Measurements from ENCODE around the gene PDXP. TPM values are rescaled to one million over a fixed set of nuclear protein-coding genes. Genes with fewer than 3 reads are reported as not detected.

PDXP gene
- total and polyA plus RNA-seq, 2 donors (not counting 3 experiments of a cell fraction or from before 2014, with no cell fraction given) = 18.0 to 20.0 TPM

- BruUV-seq (replicated peaks) = no TSS peak
- H2AFZ ChIP-seq (ENCODE audit: low read depth, low read length) = no peak overlapping the region
- no peaks in the 10 kb centered on the region for H3K79me2 ChIP-seq (ENCODE audit: control insufficient read depth, insufficient read depth, low read length)
- no peaks in the 10 kb centered on the region for H3K9me3 ChIP-seq (replicated peaks; ENCODE audit: control insufficient read depth, insufficient read depth, low read length)
- H3K4me1 ChIP-seq (ENCODE audit: control insufficient read depth, extremely low read depth, insufficient read depth, low read length) = peaks cover 7% of the 10 kb centered on the region
- no peak overlapping the region for H3K4me3 ChIP-seq (replicated peaks in 1 of 3; ENCODE audit: insufficient read depth in 1 of 3, low read depth in 1 of 3, low read length in 3 of 3)
- TF ChIP-seq MYC (IDR thresholded peaks at IDR 0.05; ENCODE audit: low read depth, low read length) = no peak
- TF ChIP-seq POLR2AphosphoS5 (IDR thresholded peaks at IDR 0.05; ENCODE audit: insufficient read depth, low read depth, low read length) = no peak
- no peak for TF ChIP-seq GATA2 (IDR thresholded peaks at IDR 0.05; ENCODE audit: insufficient read depth, insufficient read length, low read depth, low read length)
- no peak for TF ChIP-seq EZH2 (IDR thresholded peaks at IDR 0.05; ENCODE audit: borderline replicate concordance, low read depth, low read length, severe bottlenecking)
- TF ChIP-seq CTCF (IDR thresholded peaks at IDR 0.05; ENCODE audit: extremely low read depth in 1 of 2, insufficient read depth in 1 of 2, low read depth in 1 of 2, low read length in 2 of 2) = no peak
- no peak for TF ChIP-seq MAX (IDR thresholded peaks at IDR 0.05; ENCODE audit: insufficient read depth, insufficient read length)
- no peak for TF ChIP-seq POLR2A (IDR thresholded peaks at IDR 0.05; ENCODE audit: low read depth, low read length)
- TF ChIP-seq JUN (IDR thresholded peaks at IDR 0.05; ENCODE audit: borderline replicate concordance, insufficient read depth, insufficient read length, low read depth) = no peak
- TF ChIP-seq FOS (IDR thresholded peaks at IDR 0.05; ENCODE audit: borderline replicate concordance, insufficient read depth, low read length) = no peak
- H3K36me3 ChIP-seq (ENCODE audit: control insufficient read depth in 2 of 2, extremely low read depth in 1 of 2, insufficient read depth in 2 of 2, low read length in 2 of 2) = peaks cover 2 to 9% of the 10 kb centered on the region in 2 experiments
- H4K20me1 ChIP-seq (replicated peaks; ENCODE audit: control insufficient read depth, extremely low read depth, insufficient read depth, low read length) = no peaks in the 10 kb centered on the region
- DNase-seq (ENCODE audit: low read depth, low spot score) = no peak
- no peaks in the 10 kb centered on the region for H3K27me3 ChIP-seq (ENCODE audit: control insufficient read depth in 2 of 2, insufficient read depth in 2 of 2, low read length in 2 of 2)
- no peak overlapping the region for H3K4me2 ChIP-seq (ENCODE audit: insufficient read depth, low read length)
- H3K9ac ChIP-seq (replicated peaks; ENCODE audit: extremely low read depth, insufficient read depth, low read length) = no peak overlapping the region
- ChIA-PET CTCF (interaction anchor here (0.6 to 3.3 kb wide), 5 partner anchors 11 to 156 kb away, joined by 3 to 28 read pairs (median 6); partner anchors contain the start of gene PDXP), POLR2A (no interaction called here)
- no peak overlapping the region for H3K27ac ChIP-seq (ENCODE audit: insufficient read depth, low read depth, low read length)
- dilution Hi-C loops (cut with MboI; ENCODE audit: extremely low pct_ligation_motif_present, low sequenced_read_pairs) = no loop called here
- intact Hi-C loops (cut with micrococcal nuclease) = no loop called here
- no peak for FAIRE-seq
- H3K9me1 ChIP-seq (replicated peaks; ENCODE audit: control insufficient read depth, extremely low read depth, insufficient read depth, low read length) = no peaks in the 10 kb centered on the region
These were observed 32.8 kb upstream of the PDXP start for GRCh38 chr22:37625737-37626136.

All from endothelial cell of umbilical vein (primary cell).